ENCODE data around the gene IFNL1.
"Not testable (repeated sequence)": the region's sequence is repeated elsewhere in the genome, so short reads cannot be mapped to it uniquely, and the experiment has no call there.

Gene IFNL1

DNA sequence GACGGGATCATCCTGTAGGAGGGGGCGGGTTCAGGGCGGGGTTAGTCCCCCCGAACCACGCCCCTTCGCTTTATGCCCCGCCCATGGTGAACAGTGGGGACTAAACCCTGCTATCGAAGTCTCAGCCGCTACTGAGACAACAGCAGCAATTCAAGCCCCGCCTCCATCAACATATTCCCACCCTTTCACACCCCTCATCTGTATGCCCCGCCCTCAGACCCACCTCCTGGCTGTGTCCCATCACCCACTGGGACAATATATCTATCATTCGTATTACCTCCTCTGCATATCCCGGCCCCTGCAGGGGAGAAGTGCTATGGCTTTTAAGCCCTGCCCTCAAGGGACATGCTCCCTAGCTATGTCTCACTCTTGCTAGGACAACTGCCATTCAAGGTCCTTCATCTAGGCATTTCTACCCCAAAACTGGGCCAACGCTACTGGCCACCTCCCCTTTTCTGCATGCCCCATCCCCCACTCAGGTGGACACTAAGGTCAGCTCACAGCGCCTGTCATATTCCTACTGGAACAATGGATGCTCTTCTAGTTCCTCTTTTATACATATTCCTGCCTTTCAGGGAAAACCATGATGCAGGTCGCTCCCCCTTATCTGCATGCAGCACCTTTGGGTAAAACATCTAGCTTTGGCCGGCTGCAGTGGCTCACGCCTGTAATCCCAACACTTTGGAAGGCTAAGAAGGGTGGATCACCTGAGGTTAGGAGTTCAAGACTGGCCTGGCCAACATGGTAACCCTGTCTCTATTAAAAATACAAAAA, 12.5 kb downstream of the IFNL1 start:
- no peak for DNase-seq

DNA sequence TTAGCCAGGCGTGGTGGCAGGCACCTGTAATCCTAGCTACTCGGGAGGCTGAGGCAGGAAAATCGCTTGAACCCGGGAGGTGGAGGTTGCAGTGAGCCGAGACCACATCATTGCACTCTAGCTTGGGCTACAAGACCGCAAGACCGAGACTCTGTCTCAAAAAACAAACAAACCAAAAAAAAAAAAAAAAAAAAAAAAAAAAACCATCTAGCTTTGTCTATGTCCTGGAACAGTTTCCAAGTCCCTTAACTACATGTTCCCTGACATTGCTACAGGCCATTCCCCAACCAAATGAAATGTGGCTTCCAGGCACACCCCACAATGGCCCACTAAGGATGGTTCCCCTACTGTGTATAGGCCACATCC, 13.1 kb downstream of the IFNL1 start:
- not testable (repeated sequence) for DNase-seq

DNA sequence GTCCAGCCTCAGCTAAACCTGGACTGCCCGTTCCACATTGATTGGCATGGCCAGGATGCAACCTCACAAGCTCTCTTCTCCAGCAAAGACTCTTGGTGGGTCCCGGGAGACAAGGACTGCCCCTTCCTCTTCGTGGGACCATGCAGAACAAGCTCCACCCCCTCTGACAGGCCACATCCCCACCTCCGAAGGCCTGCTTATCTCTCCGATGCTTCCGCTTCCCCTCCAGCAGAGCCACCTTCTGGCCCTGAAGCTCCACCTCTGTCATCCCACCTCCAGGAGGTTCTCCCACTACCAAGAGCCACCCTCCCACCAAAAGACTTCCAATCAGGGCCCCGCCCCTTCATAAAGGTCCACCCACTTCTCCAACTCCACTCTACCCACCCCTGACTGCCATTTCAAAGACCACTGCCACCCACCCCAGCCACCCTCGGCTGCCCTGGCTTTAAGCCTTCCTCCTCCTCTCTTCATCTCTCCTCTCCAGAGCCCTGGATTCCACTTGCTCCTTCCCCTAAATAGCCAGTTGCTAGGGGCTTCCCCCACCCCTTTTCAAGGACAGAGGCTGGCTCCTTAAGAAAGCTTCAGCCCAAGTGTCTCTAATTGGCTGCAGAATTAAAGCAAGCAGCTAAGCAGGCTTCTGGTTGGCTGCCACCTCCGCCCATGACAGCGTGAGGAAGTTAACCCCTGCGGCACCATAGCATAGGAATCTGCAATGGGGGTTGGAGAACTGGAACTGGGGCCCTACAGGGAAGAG, 14.5 kb downstream of the IFNL1 start:
- no peak for DNase-seq

DNA sequence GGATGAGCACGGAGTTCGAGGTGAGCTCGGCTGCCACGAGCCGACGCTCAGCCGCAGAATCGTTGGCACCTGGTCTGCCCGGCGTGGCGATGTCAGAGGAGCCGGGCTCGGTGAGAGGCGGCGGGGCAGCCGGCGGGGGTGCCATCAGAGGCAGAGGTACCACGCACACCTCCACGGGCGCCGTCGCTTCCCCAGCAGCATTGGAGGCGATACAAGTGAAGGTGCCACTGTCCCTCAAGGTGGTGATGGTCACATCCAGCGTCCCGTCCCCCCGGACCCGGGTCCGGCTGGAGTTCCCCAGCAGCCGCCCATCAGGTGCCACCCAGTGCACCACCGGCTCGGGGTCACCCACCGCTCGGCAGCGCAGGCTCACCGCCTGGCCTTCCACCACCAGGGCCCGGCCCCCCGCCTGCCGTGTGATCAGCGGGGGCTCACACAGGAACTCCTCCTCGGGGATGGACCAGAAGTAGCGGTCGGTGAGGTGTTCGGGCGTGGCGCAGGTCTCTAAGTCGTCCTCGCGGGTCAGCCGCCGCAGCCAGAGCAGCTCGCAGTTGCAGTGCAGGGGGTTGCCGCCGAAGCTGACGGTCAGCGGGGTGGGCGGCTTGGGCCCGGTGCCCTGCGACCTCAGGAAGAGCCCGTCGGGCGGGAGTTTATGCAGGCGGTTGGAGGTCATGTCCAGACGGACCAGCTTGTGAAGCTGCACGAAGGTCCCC, 18.0 kb downstream of the IFNL1 start:
- no peak for DNase-seq

DNA sequence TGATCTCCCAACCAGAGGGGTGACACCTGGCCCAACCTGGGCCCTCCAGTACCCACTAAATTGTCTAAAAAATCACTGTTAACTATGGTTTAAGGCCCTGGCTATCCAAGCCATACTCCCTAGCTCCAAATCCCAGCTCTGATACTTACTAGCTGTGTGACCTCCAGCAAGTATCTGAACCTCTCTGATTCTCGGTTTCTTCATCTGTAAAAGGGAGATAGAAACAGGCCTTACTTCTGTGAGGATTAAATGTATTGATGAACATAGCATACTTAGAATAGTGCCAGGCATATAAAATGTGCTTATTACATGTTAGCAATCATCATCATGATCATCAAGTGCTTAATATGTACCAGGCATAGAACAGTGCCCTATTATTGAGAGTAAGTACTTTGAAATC, 19.7 kb downstream of the IFNL1 start:
- no peak for DNase-seq

DNA sequence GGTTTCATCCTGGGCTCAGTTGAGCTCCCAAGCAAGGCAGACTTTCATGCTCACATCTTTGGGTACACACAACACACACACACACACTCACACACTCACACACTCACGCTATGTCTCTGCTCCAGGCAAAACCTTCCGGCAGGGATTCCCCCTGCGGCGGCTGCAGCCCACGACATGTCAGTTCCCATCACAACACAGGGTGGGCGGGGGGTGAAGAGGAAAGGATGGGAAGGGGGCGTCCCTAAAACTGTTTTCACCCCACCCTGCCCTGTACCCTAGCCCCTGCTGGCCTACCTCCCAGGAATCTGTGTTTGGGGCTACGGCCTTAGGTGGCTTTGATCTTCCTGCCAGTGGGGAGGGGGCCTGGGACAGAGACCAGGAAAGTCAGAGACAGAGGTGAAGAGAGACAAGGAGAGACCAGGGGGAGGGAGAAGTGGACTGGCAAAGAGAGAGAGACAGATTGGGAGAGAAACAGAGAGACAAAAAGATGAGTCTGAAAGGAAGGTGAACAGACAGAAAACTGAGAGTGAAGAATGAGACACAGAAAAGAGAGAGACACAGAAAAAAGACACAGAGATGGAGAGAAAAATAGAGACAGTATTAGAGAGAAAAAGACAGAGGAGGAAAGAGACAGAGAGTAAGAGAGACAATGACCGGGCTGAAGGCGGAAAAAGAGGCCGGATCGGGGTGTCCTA, 20.6 kb downstream of the IFNL1 start:
- no peak for DNase-seq

DNA sequence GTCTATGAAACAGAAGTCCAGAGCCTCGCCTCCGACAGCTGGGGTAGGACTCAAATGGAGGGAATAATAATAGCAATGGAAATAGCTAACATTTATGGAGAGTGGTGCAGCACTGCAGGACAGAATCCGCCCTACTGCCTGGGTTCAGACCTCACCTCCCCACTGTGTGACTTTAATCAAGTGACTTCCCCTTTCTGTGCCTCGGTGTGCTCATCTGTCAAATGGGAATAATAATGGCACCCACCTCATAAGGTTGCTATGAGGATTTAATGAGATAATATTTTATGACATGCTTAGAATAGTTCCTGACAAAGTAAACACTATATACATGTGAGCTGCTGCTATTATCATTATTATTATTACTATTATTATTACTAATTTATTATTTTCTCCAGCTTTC, 21.3 kb downstream of the IFNL1 start:
- no peak for DNase-seq

DNA sequence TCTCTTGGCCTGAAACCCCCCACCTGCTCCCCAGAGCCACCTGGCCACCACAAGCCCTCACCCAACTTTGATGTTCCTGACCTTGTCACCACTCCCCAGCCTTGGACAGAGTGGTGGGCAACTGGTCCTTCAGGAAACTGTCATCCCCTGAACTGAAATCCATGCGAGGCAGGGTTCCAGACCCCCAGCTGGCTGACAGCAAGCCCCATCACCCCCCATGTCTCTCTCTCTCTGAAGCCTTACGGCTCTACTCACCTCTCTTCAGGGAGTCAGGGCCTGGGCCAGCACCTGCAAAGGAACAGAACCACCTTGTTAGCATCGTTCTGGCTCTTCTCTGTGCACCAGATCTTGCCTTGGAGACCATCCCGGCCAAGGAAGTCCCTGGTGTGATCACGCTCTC, 21.9 kb downstream of the IFNL1 start:
- no peak for DNase-seq

DNA sequence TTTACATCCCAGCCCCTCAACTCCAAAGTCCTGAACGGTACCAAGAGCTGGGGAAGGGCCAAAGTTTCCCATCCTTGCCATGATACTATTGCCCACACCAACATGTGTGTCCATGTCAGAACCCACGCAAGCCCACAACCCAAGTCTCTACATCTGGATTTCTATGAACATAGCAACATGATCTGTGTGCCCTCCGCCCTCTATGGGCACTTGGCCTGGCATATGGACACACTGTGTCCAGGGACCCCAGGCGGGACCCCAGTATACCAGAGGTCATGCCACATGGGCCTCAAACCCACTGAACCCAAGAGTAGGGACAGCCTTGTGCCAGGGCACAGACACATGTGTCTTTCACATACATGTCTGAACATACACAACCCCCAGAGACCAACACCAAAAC, 22.5 kb downstream of the IFNL1 start:
- DNase-seq, result no peak

DNA sequence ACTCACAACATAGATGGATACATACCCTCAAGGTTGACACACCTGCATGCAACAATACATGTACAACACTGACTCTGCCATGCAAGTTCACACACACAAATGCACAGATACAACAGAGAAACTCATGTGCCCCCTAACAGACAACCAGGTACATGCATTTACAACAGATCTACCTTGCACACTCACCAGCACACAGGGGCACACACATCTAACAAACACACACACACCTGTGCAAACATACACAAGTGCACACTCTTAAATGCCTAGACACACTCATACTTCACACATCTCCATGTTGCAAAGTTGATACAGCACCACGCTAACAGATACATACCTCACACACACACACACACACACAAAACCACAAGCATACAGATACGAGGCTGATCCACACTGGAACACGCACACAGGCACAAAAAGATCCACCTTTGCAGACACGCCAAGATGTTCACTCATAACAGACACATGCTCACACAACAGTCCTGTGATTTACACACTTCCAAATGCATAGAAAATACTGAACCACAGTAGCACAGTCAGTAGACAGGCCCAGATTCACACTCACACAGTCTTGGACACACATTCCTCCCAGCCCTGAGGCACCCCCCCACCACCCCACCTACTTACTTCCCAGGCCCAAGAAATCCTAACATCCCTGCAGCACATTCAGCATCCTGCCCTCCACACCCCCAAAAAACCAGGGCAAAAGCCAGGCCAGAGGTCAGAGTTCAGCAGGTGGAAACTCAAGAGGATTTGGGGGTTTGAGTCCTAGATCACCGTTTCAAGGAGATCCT, 23.1 kb downstream of the IFNL1 start:
- DNase-seq, result no peak

DNA sequence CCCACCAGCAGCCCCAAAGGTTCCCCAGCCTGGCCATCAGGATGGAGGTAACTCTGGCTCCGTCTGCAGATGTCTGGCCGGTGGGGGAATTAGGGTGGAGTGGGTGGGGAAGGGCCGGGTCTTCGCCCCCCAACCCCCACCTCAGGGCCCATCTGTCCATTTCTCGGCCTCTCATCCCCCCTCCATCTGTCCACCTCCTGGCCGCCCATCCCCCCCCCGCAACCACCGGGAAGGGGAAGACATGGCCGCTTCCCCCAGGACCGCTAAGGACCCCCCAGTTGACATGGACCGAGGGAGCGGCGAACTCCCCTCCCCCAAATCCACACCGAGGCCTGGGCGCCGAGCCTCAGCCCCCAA, 23.7 kb downstream of the IFNL1 start:
- DNase-seq, result no peak

DNA sequence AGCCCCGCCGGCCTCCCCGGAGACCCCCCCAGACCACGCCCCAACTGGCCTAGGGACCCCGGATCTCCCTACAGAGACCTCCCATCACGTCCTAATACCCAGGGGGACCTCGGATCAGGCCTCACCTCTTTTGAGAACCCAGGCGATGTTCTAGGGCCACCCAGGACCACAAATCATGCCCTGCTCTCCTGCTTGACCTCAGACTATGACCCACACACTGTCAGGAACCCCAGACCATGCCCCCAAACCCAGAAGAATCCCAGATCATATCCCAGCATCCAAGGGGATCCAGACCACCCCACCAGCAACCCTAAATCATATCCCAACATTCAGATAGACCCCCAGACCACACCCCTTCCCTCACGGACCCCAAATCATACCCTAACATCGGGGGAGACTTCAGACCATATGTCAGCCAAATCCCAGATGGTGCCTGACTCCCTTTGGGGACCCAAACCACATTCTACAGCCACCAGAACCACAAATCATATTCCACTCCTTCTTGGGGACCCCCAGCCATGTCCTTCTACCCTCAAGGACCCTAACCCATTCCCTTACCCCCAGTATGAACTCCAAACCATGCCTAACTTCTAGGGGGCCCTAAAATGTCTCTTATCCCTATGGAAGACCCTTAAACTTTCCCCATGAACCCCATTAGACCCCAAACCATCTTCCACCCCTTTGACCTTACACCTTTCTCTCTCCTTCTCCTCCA, 25.1 kb downstream of the IFNL1 start:
- no peak for DNase-seq

DNA sequence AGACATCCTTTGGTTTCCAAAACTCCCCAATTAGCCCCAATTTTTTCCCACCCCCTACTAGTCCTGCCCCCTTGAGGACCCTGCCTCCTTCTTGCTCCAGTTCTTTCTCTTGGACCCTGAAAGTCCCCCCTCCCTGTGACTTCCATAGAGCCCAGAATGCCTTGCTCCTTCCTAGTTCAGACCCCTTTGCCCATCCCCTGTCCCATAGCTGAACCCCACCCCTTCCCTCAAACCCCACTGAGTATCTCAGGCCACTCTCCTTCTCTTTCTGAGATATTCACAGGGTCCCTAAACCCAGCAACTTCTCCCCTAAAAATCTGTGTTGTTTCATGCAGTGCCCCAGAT, 25.6 kb downstream of the IFNL1 start:
- DNase-seq, result no peak

DNA sequence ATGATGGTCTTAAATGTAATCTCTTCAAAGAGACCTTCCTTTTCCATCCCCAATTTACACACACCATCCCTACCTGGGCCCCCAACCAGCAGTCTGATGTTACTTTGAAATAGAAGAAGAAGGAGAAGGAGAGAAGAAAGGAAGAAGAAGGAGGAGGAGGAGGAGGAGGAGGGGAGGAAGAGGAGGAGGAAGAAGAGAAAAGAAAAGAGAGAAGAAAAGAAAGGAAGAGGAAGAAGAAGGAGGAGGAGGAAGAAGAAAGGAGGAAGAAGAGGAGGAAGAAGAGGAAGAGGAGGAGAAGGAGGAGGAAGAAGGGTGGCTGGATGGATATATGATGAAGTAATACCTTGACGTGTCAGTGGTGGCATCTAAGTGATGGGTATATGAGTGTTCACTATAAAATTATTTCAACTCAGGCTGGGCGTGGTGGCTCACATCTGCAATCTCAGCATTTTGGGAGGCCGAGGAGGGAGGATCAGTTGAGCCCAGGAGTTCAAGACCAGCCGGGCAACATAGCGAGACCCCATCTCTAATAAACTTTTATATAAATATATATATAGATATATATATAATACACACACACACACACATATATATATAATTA, 28.1 kb downstream of the IFNL1 start:
- no peak for DNase-seq

DNA sequence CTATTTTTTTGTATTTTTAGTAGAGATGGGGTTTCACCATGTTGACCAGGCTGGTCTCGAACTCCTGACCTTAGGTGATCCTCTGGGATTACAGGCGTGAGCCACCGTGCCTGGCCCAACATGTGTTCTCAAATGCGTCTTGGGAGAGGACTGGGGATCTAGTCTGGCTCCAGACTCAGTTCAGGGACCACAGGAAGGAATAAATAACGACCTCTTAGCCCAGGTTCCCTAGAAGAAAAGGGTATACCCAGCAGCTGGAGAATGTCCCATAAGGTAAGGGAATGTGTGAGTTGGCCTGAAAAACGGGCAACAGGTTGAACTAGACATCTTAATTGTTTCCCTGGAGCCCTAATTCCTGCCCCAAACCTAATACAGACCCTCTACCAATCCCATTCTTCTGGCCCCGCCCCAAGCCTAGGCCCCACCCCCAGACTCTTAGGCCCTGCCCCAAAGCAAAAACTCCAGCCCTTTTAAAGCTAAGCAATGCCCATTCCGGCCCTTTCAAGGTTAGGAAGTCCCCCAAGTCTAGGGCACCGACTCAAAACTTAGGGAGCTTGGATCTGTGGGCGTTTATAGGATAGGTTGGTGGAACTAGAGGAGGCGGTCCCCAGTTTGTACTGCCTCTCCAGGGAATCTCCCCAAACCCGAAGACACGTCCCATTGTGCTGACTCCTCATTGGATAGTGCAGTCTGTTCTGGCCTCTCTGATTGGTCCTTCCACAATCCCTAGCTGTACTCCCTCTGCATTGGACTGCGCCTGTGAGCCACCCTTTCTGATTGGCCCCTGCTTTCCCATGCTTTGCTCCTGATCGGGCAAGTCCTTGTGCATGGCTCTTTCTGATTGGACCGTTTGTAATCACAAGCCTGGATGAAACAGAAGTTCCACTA, 29.8 kb downstream of the IFNL1 start:
- no peak for DNase-seq

DNA sequence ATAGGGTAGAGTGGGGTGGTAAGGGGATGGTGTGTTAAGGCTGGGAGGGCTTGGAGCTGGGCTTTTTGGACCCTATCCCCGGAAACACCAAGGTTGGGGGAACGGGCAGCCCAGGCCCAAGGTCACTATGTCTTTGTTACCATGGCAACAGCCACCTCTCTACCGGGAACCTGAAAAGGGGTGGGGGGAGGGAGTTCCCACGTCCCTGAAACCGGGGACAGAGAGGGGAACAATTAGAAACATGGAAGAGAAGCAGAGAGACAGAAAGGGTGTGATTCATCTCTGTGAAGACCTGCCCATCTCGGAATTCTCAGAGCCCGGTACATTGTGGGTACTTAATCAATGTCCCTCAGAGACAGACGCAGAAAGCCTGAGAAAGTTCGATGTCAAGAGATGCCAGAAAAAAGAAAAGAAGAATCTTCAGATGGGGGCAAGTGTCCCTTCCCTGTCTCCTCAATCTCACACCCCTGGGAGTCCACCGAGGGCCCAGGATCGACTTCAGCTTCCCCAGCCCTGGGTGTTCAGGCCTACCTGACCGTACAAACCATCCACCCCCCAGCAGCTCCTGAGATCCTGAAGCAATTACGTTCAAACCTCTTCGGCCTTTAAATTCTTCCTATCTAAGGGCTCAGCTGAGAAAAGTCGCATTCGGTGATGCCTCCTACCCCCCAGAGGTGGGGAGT, 31.3 kb downstream of the IFNL1 start:
- no peak for DNase-seq

DNA sequence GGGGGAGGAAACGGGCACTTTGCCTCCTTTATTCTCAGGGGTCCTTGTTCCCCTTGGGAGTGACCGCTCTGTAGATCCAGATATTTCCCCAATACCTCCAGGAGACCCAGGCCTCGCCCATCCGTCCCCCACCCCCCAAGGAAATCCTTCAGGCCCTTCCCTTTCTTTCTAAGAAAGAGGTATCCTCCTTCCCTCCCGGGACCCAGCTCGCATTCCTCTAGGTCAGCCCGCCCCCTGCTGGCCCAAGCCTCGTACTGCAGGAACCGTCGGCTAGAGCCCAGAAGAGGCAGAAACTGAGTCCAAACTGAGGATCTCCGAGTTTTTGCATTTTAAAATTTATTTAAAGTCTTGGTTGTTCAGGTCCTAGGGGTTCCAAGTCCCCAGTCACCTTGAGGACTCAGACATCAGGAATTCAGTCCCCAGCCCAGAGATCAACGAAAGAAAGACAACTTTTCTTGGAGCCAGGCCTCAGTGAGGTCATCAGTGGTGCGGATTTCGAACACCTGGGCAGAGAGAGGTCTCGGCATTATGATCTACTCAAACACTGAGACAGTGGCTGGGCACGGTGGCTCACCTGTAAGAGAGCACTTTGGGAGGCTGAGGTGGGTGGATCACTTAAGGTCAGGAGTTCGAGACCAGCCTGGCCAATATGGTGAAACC, 32.0 kb downstream of the IFNL1 start:
- peak; percentile 76 for DNase-seq

DNA sequence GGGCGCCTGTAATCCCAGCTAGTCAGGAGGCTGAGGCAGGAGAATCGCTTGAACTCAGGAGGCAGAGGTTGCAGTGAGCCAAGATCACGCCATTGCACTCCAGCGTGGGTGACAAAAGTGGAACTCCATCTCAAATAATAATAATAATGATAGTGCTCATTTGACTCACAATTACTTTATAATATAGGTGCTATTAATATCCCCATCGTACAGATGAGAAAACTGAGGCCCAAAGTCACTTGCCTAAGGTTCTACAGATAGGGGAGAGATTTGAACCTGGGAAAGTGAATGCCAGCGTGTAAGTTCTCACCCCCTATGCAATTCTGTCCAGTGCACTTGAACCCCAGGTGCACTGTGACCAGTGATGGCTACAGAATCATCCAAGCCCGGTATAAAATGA, 33.7 kb downstream of the IFNL1 start:
- DNase-seq, result no peak

DNA sequence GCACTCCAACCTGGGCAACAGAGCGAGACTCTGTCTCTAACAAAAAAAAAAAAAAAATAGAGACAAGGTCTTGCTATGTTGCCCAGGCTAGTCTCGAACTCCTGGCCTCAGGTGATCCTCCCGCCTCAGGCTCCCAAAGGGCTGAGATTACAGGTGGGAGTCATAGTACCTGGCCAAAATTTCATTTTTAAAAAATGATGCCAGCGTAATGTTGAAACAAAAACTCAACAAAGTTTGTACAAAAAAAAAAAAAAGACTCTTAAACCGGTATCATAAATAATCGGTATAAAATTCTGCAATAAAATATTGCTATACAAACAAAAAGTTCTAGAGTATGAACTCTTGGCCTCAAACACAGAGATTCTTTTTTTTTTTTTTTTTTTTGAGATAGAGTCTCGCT, 36.1 kb downstream of the IFNL1 start:
- no peak for DNase-seq
